UCSD-AML1 (cell line): ENCODE measurements around the gene RFC4.
A peak's percentile ranks its signal among the peaks of the same experiment; 100 is the strongest.

Experiments used
- DNase-seq: peaks from one replicate; lab custom pipeline; 2025; ENCODE audit not compliant: unreplicated experiment; lab: John Stamatoyannopoulos, UW

Gene RFC4

GRCh38 chr3:186787642-186788481 is 18.4 kb downstream of the RFC4 start:
- no peak for DNase-seq

- no peak for DNase-seq
Observed at GRCh38 chr3:186786922-186787321, 19.4 kb downstream of the RFC4 start.

- no peak for DNase-seq
Observed at GRCh38 chr3:186785495-186786018, 20.7 kb downstream of the RFC4 start.

- DNase-seq: no peak
Observed at GRCh38 chr3:186784820-186785494, 21.3 kb downstream of the RFC4 start.

DNA sequence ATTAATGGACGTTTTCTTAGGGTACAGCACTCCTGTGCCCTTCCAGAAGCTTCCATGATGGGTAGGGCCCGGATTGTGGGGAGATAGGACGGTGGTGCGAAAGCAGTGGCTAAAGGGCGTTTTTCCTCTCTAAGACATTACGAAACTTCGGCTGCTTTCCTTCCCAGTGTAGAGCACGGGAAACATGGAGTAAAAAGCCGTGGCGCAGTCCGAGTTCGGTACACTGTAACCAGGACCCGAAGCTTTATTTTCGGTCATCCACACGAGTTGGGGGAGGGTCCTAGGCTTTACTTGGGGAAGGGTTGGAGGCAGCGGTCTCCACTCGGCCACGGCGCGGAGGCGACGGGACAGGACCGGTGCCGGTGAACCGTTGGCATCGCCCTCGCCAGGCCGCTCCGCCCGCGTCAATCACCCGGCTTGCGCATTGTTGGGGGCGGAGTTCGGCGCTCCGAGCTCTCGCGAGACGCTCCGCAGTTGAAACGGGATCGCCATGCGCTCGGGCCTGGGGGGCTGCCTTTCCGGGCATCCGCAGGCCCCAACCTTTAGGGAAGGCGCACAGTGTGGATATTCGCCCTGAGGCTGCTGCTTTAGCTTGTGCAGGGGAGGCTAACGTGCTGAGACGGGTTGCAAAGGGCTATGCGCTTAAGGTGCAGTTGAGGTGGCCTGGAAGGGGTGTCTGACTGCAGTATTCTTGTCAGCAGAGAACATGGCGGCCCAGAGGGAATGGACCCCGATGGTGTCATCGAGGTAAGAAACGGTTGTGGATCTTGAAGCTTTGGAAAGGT is 22.4 kb downstream of the RFC4 start:
- peak; percentile 79 for DNase-seq

DNA sequence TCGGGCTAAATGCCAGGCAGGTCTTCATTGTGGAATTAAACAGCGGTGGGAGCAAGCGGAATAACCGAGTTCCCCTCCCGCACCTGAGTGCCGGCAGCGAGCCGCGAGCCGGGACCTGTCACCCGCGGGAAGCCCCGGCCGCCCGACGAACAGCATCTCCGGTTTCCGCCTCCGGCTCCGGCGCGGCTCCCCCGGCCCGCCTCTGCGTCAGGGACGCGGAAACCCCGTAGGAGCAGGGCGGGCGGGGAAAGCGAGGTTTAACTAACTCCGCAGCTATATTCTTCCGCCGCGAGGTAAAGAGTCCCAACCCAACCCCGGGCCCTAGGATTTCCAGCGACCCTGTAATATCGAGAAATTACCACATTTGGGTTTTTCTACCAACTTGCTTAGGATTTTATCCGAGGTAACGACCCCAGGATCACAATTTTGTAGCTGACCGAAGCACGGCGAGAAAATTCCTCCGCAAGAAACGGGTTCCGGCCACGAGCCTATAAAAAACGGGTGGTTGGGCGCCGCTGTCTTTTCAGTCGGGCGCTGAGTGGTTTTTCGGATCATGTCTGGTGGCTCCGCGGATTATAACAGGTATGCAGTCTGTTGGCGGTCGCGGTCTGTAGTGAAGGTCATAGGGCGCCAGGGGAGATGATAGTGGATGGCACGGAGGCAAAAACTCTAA is 23.1 kb downstream of the RFC4 start, which contains the start of gene EIF4A2:
TSS of gene EIF4A2 (plus strand) at position 520 of the 673 bp plus-strand sequence. CDS start at position 554, 34 bp downstream.
- peak; percentile 90 for DNase-seq

DNA sequence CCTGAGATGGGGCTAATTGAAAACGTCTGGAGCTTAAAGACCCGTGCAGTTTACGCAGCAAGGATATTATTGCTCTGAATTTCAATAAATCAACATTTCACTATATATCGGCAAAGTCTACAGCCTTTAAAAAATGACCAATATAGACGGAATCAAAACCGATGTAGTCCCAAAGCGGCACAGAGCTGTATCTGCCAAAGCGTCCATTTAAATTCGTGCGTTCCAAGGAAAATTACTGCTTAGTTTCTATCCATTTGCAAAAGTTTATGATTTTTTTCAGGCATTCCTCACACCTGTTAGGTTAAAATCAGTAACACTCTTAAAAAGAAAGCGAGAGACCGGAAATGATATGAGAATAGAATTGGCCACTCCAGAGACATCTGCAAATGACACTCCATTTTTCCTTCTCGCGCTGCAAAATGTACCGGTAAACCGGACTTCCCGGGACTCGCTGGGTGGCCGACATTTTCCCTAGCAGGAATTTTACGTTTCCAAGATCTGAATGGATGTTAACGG is 23.7 kb downstream of the RFC4 start:
- no peak for DNase-seq

GRCh38 chr3:186779204-186779603 is 27.1 kb downstream of the RFC4 start:
- no peak for DNase-seq

GRCh38 chr3:186775999-186776398 is 30.3 kb downstream of the RFC4 start:
- no peak for DNase-seq

DNA sequence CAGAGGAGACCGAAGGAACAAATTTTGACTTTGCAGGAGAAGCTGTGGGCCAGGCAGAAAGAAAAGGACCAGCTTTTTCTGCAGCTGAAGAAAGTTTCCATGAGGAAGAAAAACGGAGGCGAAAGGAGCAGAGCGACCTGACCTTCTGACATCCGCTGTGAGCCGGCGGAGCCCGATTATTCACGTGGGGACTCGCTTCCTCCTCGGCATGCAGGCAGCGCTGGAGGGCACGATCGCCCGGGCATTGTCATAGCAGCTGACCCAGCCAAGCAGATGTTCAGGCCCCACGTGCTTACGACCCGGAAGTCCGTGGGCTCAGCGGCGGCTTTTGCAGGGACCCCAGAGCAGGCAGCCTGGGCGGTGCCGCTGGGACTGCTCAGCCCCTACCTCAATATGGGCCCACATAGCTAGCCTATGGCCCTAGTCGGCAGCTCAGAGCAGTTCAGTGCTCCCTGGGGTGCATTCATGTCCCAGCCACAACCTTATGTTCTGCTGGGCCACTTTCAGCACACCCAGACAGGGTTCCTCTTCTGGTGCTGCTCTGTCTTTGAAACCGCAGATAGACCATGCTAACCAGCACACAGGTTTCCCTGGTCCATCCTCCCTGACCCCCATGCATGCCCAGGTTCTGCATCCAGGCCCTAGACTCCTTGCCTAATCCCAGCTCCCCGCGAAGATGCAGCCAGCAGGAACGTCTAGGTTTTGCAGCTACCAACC is 33.4 kb downstream of the RFC4 start:
- no peak for DNase-seq

- DNase-seq: no peak
Observed at GRCh38 chr3:186772281-186772694, 34.0 kb downstream of the RFC4 start.

- no peak for DNase-seq
Observed at GRCh38 chr3:186760897-186761447, 45.3 kb downstream of the RFC4 start.

DNA sequence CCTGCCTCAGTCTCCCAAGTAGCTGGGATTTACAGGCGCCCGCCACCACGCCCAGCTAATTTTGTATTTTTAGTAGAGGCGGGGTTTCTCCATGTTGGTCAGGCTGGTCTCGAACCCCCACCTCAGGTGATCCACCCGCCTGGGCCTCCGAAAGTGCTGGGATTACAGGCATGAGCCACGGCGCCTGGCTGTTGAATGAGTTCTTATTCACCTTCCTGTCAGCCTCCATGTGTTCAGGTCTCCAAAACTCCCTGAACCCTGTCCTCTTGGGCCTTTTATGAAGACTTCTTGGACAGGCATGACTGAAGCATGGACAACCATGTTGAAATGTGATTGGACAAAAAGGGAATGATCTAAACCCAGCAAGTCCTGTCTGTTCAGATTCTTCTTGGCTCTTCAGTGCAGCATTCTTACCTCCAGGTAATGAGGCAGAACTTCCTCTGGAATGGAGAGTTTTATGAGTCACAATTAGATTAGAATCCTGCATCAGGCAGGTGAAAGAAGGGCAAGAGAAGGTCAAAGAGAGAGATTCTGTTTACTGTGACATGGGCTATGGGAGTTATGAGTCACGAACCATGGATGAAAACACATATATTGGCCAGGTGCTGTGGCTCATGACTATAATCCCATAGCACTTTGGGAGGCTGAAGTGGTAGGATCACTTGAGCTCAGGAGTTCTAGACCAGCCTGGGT is 46.0 kb downstream of the RFC4 start:
- DNase-seq: no peak

DNA sequence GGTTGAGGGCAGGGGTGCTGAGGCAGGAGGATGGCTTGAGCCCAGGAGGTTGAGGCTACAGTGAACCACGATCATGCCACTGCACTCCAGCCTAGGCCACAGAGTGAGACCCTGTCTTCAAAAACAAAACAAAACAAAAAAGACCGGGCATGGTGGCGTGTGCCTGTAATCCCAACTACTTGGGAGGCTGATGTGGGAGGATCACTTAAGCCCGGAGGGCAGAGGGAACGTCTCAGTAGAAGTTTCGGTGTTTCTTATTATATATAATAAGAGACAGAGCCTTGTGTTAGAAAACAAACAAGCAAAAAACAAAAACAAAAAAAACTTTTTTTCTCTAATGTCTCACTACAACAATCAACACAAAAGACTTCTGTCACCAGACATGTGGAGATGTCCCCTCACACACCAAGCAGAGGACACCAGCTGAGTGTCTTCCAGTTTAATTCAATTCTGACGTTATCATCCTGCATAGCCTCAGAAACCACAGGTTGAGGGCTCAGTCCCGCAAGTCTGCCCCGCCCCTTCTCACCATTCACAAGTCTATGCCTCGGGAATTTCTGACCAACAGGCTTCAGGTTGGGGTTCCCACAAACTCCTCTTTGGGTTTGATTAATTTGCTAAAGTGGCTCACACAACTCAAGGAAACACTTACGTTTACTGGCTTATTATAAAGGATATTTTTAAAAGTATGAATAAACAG is 46.9 kb downstream of the RFC4 start:
- DNase-seq: no peak

GRCh38 chr3:186757686-186758220 is 48.5 kb downstream of the RFC4 start:
- no peak for DNase-seq

- DNase-seq: no peak
Observed at GRCh38 chr3:186757214-186757613, 49.1 kb downstream of the RFC4 start.

DNA sequence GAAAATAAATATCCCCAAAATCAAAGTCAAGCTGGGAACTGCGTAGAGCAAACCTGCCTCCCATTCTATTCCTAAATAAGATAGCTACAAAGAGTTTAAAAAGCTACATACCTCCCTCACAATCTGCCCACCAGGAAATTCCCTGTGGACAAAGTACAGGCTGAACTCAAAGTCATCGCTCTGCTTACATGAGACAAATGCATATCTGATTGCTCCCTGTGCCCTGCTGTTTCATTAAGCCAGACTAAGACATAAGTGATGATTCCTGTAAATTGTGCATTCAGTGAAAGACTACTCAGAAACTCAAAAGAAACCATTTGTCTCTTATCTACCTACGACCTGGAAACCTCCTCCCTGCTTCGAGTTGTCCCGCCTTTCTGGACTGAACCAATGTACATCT is 51.4 kb downstream of the RFC4 start:
- no peak for DNase-seq

GRCh38 chr3:186754006-186754405 is 52.3 kb downstream of the RFC4 start:
- DNase-seq: no peak
